Heart right ventricle (tissue), 16 donors: ENCODE measurements around the gene SOX18. TPM values are rescaled to one million over a fixed set of nuclear protein-coding genes. Genes with fewer than 3 reads are reported as not detected.

ENCODE experiments used
- ATAC-seq, 8 donors: fragments of 200-7000 bp; cut with Tn5 transposase; one replicate each; pipeline ENCODE4 v1.9.1; 2020; ENCODE audit warnings: mild to moderate bottlenecking in 8 of 8, moderate library complexity in 8 of 8, moderate number of reproducible peaks in 1 of 8
- DNase-seq, 2 donors: peaks; one replicate each; pipeline ENCODE4 v3.0.0-alpha.2; 2020
- H3K27ac ChIP-seq, 10 donors: fragments of 200-600 bp; sonication (generic) in 2 of 10; one replicate each; pipeline versions ENCODE4 v1.5.0 to v1.8.0; 2020 to 2022; ENCODE audit warnings: mild to moderate bottlenecking in 3 of 10
- H3K27me3 ChIP-seq, 7 donors: fragments of 200-600 bp; one replicate each; pipeline ENCODE4 v1.8.0; 2021 to 2022; ENCODE audit warnings: mild to moderate bottlenecking in 2 of 7
- H3K36me3 ChIP-seq, 9 donors: fragments of 200-600 bp; sonication (generic) in 1 of 9; one replicate each; pipeline versions ENCODE4 v1.5.0 to v1.8.0; 2020 to 2022; ENCODE audit warnings: mild to moderate bottlenecking in 2 of 9
- H3K4me1 ChIP-seq, 9 donors: fragments of 200-600 bp; sonication (generic) in 1 of 9; one replicate each; pipeline versions ENCODE4 v1.5.0 to v1.8.0; 2020 to 2022; ENCODE audit warnings: mild to moderate bottlenecking in 4 of 9
- H3K4me3 ChIP-seq, 10 donors: fragments of 200-600 bp; sonication (generic) in 2 of 10; one replicate each; pipeline versions ENCODE4 v1.5.0 to v1.8.0; 2020 to 2022; ENCODE audit warnings: mild to moderate bottlenecking in 7 of 10, moderate library complexity in 2 of 10
- H3K9me3 ChIP-seq, 11 donors: fragments of 200-600 bp in 10 of 11; sonication (generic) in 2 of 11; one replicate each; pipeline versions ENCODE4 v1.5.0 to v1.8.0; 2013 to 2022; ENCODE audit warnings: mild to moderate bottlenecking in 2 of 11, control low read depth in 1 of 11, moderate library complexity in 1 of 11
- CTCF ChIP-seq, 9 donors: fragments of 200-600 bp; sonication (generic) in 2 of 9; IDR thresholded peaks; one replicate each; pipeline versions ENCODE4 v1.5.0 to v1.8.0; 2021 to 2022; ENCODE audit warnings: antibody characterized with exemption in 9 of 9, mild to moderate bottlenecking in 5 of 9, moderate library complexity in 1 of 9
- WGBS, 2 donors: extraction: QIAGEN DNeasy Blood & Tissue Kit; methylation state at CpG; one replicate each; pipeline ENCODE4 v1.1.7; 2013; ENCODE audit warnings: inconsistent platforms in 1 of 2; 5-methylcytosine and 5-hydroxymethylcytosine counted together
- intact Hi-C, 10 donors: fragments of 100-400 bp; cut with DNase I; formaldehyde crosslinking; loops; one replicate each; pipeline versions ENCODE4 v1.11.1 to v1.14.2; 2022
- polyA plus RNA-seq, 2 donors: library from polyadenylated mRNA; stranded (reverse); fragments of 200-250 nt; gene quantifications; one replicate each; pipeline ENCODE4 v1.2.3, GENCODE V29; 2013
- total RNA-seq, 10 donors: library from RNA; stranded (reverse); fragmentation: NEBNext Ultra II Directional in 3 of 10; extraction: Animal tissue kit (Norgen Biotek cat#: 25700) in 3 of 10; gene quantifications; one replicate each; pipeline versions ENCODE4 v1.2.1 to v1.2.4, GENCODE V29; 2021 to 2023
- donor health status: Arrhythmogenic right ventricular cardiomyopathy.
- donor health status: ischemic (EF 13 %, LVEDD 7.1; RV severe dilation, severe dysfunction).
- donor health status: healthy with polysubstance abuse.
- donor health status: DM: no; HTN: yes; CAD: no.
- donor health status: DM: no; HTN: no; CAD: no.
- donor health status: ischemic (EF 25% LVEDD 6.9; RV normal size, moderate dysfunction).
- donor health status: ischemic (EF 25% LVEDD 5.7; RV mildly dilated, moderate dysfunction).
- donor health status: healthy.
- donor health status: DM: yes; HTN: yes; CAD: no.
- donor health status: Ischemic cardiomyopathy.
- donor health status: ischemic (EF 35%, LVEDD 5.7; RV mildly dilated, moderate dysfunction).
- donor health status: nonischemic (EF 11% LVEDD 7.7; RV severe dilation, severe dysfunction).
- donor health status: DM: yes; HTN: yes; CAD: no.
- donor health status: PGD.
- donor health status: ischemic (EF 29% LVEDD 5.4; RV normal size, mild dysfunction).
- donor health status: nonischemic (EF 23%, LVEDD 6.1; RV moderate dilation, normal function).

Gene SOX18
- total and polyA plus RNA-seq, 12 donors = 23.5 to 129 (median 51.9) TPM

GRCh38 chr20:64072498-64073063, 23.1 kb upstream of the SOX18 start:
- ATAC-seq (no peak), DNase-seq (no peak)
- no peak overlapping the region for H3K4me3 ChIP-seq
- no peak for TF ChIP-seq CTCF (IDR thresholded peaks at IDR 0.05)
- no peak overlapping the region for H3K27ac ChIP-seq
- H3K27me3 ChIP-seq = no peaks in the 10 kb centered on the region
- peaks cover 0 to 8% (median under 1%) of the 10 kb centered on the region in 9 donors for H3K4me1 ChIP-seq
- H3K36me3 ChIP-seq = peaks cover 0 to 61% (median 0%) of the 10 kb centered on the region in 9 donors
- WGBS, 2 donors = 81 to 84% methylated on average over 14 of the region's 14 CpGs
- H3K9me3 ChIP-seq = no peaks in the 10 kb centered on the region
- intact Hi-C loops = no loop called here

GRCh38 chr20:64071341-64072332, 22.2 kb upstream of the SOX18 start:
- no peak overlapping the region for H3K4me3 ChIP-seq
- H3K27me3 ChIP-seq = no peaks in the 10 kb centered on the region
- no peaks in the 10 kb centered on the region for H3K9me3 ChIP-seq
- ATAC-seq = no peak
- no peak for DNase-seq
- 89 to 92% methylated on average over 29 to 30 of the region's 30 CpGs for WGBS, 2 donors
- intact Hi-C loops = no loop called here
- peaks cover 0 to 61% (median 0%) of the 10 kb centered on the region in 9 donors for H3K36me3 ChIP-seq
- H3K4me1 ChIP-seq = peaks cover 0 to 14% (median 0%) of the 10 kb centered on the region in 9 donors
- no peak overlapping the region for H3K27ac ChIP-seq
- no peak for TF ChIP-seq CTCF (IDR thresholded peaks at IDR 0.05)

- ATAC-seq = no peak
- 95 to 96% methylated on average over 31 of the region's 31 CpGs for whole genome bisulfite sequencing, 2 donors
- no peak overlapping the region for H3K4me3 ChIP-seq
- no peak for TF ChIP-seq CTCF (IDR thresholded peaks at IDR 0.05)
- H3K36me3 ChIP-seq = peaks cover 0 to 55% (median 0%) of the 10 kb centered on the region in 9 donors
- intact Hi-C loops = no loop called here
- H3K27ac ChIP-seq = no peak overlapping the region
- no peaks in the 10 kb centered on the region for H3K27me3 ChIP-seq
- H3K4me1 ChIP-seq = peaks cover 0 to 19% (median 0%) of the 10 kb centered on the region in 9 donors
- no peak for DNase-seq
- no peaks in the 10 kb centered on the region for H3K9me3 ChIP-seq
Observed at GRCh38 chr20:64070244-64070993, 21.0 kb upstream of the SOX18 start.
